ENCODE data around the gene RBBP6. TPM values are rescaled to one million over a fixed set of nuclear protein-coding genes. Genes with fewer than 3 reads are reported as not detected.
A peak's percentile ranks its signal among the peaks of the same experiment; 100 is the strongest.

The RBBP6 gene
- total RNA-seq, 4 donors from 2014 or later: 39.0 to 110 (median 53.5) TPM

DNA sequence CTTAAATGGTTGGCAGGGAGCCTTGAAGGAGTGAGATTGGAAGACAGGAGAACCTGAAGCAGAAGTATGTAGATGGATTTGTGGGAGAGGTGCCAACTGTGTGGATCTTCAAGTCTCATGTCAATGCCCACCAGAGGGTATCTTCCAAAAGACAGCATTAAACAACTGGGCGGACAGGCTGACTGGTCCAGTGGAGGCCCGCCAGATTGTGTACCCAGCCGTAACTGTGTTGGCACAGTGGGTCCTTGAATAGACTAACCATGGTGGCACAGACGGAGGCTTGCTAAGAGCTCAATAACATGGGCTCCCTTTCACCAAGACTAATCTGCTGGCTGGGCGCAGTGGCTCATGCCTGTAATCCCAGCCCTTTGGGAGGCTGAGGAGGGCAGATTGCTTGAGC, 24.2 kb upstream of the RBBP6 start:
- DNase-seq (ENCODE audit: low spot score in 2 of 2): no peak
- Histone ChIP-seq H3K27me3 (no peaks in the 10 kb centered on the region), H3K9me3 (no peaks in the 10 kb centered on the region), H3K4me3 (no peak overlapping the region), H3K27ac (no peak overlapping the region), H3K36me3 (no peaks in the 10 kb centered on the region), H3K4me1 (peaks cover 0 to 5% (median 2%) of the 10 kb centered on the region in 4 donors)
- TF ChIP-seq POLR2A (IDR thresholded peaks at IDR 0.05) (no peak), EP300 (IDR thresholded peaks at IDR 0.05) (no peak)
- TF ChIP-seq, protein P1, sequence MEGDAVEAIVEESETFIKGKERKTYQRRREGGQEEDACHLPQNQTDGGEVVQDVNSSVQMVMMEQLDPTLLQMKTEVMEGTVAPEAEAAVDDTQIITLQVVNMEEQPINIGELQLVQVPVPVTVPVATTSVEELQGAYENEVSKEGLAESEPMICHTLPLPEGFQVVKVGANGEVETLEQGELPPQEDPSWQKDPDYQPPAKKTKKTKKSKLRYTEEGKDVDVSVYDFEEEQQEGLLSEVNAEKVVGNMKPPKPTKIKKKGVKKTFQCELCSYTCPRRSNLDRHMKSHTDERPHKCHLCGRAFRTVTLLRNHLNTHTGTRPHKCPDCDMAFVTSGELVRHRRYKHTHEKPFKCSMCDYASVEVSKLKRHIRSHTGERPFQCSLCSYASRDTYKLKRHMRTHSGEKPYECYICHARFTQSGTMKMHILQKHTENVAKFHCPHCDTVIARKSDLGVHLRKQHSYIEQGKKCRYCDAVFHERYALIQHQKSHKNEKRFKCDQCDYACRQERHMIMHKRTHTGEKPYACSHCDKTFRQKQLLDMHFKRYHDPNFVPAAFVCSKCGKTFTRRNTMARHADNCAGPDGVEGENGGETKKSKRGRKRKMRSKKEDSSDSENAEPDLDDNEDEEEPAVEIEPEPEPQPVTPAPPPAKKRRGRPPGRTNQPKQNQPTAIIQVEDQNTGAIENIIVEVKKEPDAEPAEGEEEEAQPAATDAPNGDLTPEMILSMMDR (IDR thresholded peaks at IDR 0.05): no peak
- WGBS, 2 donors: 90 to 92% methylated on average over 5 of the region's 5 CpGs

DNA sequence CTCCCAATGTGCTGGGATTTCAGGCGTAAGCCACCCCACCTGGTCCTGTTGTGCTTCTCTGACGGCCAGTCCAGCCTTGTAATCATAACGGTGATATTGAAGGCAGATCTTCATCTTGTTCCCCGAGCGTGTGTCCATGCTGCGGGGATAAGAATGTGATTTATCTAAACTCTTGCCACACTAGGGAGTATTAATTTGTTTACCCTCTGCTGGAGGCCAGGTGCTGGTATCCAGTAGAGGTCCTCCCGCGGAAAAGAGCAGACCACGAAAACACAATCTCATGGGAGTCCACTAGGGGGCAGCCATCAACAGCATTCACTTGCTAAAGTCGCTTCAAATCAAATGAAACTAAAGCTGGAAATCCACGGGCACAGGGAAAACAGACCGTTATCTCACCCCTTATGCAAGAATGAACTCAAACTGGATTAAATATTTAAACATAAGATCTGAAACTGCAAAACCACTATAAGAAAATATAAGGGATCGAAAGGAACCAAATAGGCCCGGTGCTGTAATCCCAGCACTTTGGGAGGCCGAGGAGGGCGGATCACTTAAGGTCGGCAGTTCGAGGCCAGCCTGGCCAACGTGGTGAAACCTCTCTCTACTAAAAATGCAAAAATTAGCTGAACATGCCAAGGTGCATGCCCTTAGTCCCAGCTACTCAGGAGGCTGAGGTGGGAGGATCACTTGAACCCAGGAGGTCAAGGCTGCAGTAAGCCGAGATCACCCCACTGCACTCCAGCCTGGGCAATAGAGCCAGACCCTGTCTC, 22.3 kb upstream of the RBBP6 start:
- H3K4me3 ChIP-seq: peak overlapping the region in 2 of 4 donors; percentile 26 to 27
- H3K27ac ChIP-seq: peak overlapping the region in 2 of 4 donors; percentile 16 to 41
- peak; percentile 69 to 91 for DNase-seq (ENCODE audit: low spot score in 2 of 2)

DNA sequence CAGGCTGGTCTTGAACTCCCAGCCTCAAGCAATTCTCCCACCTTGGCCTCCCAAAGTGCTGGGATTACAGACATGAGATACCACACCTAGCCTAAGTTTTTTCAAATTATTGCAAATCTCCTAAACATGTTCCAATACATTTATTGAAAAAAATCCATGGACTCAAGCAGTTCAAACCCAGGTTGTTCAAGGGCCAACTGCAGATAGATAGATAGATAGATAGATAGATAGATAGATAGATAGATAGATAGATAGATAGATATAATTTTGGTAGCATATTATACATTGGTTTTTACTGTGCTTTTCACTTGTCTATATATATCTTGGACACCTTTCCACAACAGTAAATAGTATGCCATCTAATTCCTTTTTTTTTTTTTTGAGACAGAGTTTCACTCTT, 20.9 kb upstream of the RBBP6 start:
- TF ChIP-seq EP300 (IDR thresholded peaks at IDR 0.05) (no peak), POLR2A (IDR thresholded peaks at IDR 0.05) (no peak)
- TF ChIP-seq, protein P1 (IDR thresholded peaks at IDR 0.05): no peak
- Histone ChIP-seq H3K4me3 (no peak overlapping the region), H3K36me3 (no peaks in the 10 kb centered on the region), H3K27me3 (no peaks in the 10 kb centered on the region), H3K27ac (no peak overlapping the region), H3K9me3 (no peaks in the 10 kb centered on the region), H3K4me1 (peaks cover 0 to 5% (median 2%) of the 10 kb centered on the region in 4 donors)
- no peak for DNase-seq (ENCODE audit: low spot score in 2 of 2)

More for the DNA sequence above, 22.3 kb upstream of the RBBP6 start:
- peaks cover 0 to 5% (median 2%) of the 10 kb centered on the region in 4 donors for H3K4me1 ChIP-seq
- TF ChIP-seq POLR2A (IDR thresholded peaks at IDR 0.05) (no peak), EP300 (IDR thresholded peaks at IDR 0.05) (peak; percentile 44 to 57)
- TF ChIP-seq, protein P1 (IDR thresholded peaks at IDR 0.05): peak; percentile 81 to 90 (median 86)
- no peaks in the 10 kb centered on the region for H3K36me3 ChIP-seq
- 30 to 33% methylated on average over 20 of the region's 20 CpGs for WGBS, 2 donors
- H3K27me3 ChIP-seq: no peaks in the 10 kb centered on the region
- H3K9me3 ChIP-seq: no peaks in the 10 kb centered on the region

DNA sequence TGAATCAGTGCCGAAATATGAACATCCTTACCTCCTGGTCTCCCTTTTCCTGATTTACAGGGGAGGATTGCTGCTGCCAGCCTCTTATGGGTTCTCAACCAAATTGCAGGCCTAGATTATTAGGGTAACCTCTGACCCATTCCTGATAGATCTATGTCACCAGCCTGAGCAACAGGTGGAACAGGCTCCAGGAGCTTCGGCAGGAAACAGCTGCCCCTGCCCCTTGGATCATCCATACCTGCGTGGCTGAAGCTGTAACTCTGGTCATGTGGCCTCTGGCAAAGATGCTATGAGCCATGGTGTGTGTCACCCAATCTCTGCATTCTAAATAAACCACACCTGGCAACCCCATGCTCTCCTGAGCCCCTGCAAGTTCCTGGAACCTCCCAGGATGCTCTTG, 18.4 kb upstream of the RBBP6 start:
- no peak for DNase-seq (ENCODE audit: low spot score in 2 of 2)
- Histone ChIP-seq H3K4me3 (no peak overlapping the region), H3K27ac (no peak overlapping the region), H3K9me3 (no peaks in the 10 kb centered on the region), H3K36me3 (no peaks in the 10 kb centered on the region), H3K4me1 (peaks cover 0 to 5% (median 3%) of the 10 kb centered on the region in 4 donors), H3K27me3 (no peaks in the 10 kb centered on the region)
- TF ChIP-seq EP300 (IDR thresholded peaks at IDR 0.05): no peak
- TF ChIP-seq POLR2A (IDR thresholded peaks at IDR 0.05): no peak
- TF ChIP-seq, protein P1 (IDR thresholded peaks at IDR 0.05): no peak
- WGBS, 2 donors: 82 to 88% methylated on average over 3 of the region's 3 CpGs

DNA sequence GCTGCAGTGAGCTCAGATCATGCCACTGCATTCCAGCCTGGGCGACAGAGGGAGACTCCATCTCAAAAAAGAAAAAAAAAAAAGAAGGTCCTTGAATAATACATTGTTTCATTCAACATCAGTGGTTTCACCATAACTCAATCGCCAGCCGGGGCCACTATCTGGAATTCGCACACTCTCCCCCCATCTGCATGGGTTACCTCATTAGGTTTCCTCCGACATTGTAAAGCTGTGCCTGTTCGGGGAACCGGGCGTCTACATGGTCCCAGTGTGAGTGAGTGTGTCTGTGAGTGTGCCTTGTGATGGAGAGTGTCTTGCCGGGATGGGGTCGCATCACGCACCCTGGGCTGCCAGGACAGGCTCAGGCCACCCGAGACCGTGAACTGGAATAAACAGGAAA, 16.6 kb upstream of the RBBP6 start:
- DNase-seq (ENCODE audit: low spot score in 2 of 2): no peak
- Histone ChIP-seq H3K27me3 (no peaks in the 10 kb centered on the region), H3K27ac (no peak overlapping the region), H3K36me3 (no peaks in the 10 kb centered on the region), H3K9me3 (no peaks in the 10 kb centered on the region), H3K4me1 (peaks cover 0 to 3% (median 0%) of the 10 kb centered on the region in 4 donors), H3K4me3 (no peak overlapping the region)
- TF ChIP-seq, protein P1 (IDR thresholded peaks at IDR 0.05): no peak
- TF ChIP-seq POLR2A (IDR thresholded peaks at IDR 0.05): no peak
- no peak for TF ChIP-seq EP300 (IDR thresholded peaks at IDR 0.05)
- WGBS, 2 donors: 82 to 84% methylated on average over 13 of the region's 13 CpGs

Measured in tibial nerve (tissue), 4 donors.